Mucosa of rectum (tissue), 2 donors: ENCODE results near the gene TP63.

ENCODE experiments used
- H3K27ac ChIP-seq, 2 donors: one replicate each; pipeline ENCODE4 v1.7.0; 2013; ENCODE audit warnings: inconsistent platforms in 2 of 2, low read depth in 2 of 2, low read length in 2 of 2
- H3K27me3 ChIP-seq, 2 donors: one replicate each; pipeline ENCODE4 v1.7.0; 2013; ENCODE audit warnings: low read length in 2 of 2; ENCODE audit not compliant: control insufficient read depth in 2 of 2, insufficient read depth in 2 of 2
- H3K36me3 ChIP-seq, 2 donors: one replicate each; pipeline ENCODE4 v1.7.0; 2013; ENCODE audit warnings: low read length in 2 of 2; ENCODE audit not compliant: control insufficient read depth in 2 of 2, insufficient read depth in 2 of 2
- H3K4me1 ChIP-seq, 2 donors: one replicate each; pipeline ENCODE4 v1.7.0; 2013; ENCODE audit warnings: low read length in 2 of 2, mild to moderate bottlenecking in 1 of 2; ENCODE audit not compliant: control insufficient read depth in 2 of 2, insufficient read depth in 2 of 2
- H3K4me3 ChIP-seq, 2 donors: one replicate each; pipeline ENCODE4 v1.7.0; 2013; ENCODE audit warnings: low read length in 2 of 2
- H3K9ac ChIP-seq, 2 donors: one replicate each; pipeline ENCODE4 v1.7.0; 2013; ENCODE audit warnings: low read length in 2 of 2, low read depth in 1 of 2, mild to moderate bottlenecking in 1 of 2
- H3K9me3 ChIP-seq, 2 donors: one replicate each; pipeline ENCODE4 v1.7.0; 2013; ENCODE audit warnings: low read length in 2 of 2; ENCODE audit not compliant: control insufficient read depth in 2 of 2
- donor health status: healthy.
- donor health status: Normal muscosa, but diverticular disease.

TP63 gene

DNA sequence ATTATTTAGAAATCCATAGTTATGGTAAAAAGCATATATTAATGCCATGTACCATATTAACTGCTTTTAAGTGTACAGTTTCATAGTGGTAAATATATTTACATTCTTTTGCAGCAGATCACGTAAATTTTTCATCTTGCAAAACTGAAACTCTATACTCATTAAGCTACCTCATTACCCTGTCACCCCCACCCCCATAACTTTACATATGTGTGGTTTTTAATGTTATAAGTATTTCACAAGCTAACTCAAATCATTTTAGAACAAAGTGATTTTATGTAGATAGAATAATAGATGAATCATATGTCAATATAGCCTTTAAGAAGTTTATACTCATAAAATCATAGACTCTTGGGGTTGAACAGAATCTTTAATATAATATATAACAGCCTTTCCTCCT lies 7.1 kb upstream of the TP63 start:
- Histone ChIP-seq H3K27ac (no peak overlapping the region), H3K9me3 (no peaks in the 10 kb centered on the region), H3K4me1 (no peaks in the 10 kb centered on the region), H3K9ac (no peak overlapping the region), H3K4me3 (no peak overlapping the region), H3K27me3 (no peaks in the 10 kb centered on the region), H3K36me3 (no peaks in the 10 kb centered on the region)

DNA sequence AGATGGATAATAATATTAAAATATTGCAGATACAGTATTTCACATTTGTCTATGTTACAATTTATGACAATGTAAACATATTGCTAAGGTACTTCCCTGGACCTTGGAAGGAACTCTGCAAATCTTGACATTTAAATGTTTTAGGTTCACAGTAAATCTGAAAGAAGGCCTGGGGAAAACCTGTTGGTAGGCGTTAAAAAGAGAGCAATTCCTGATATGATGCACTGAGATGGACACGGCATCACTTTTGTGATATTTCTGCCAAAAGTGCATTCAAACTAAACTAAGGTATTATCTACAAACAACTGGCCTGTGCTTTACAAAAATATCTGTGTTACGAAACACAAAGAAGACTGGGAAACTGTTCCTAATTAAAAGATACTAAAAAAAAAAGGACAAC lies 6.1 kb upstream of the TP63 start:
- no peaks in the 10 kb centered on the region for H3K27me3 ChIP-seq
- H3K36me3 ChIP-seq = no peaks in the 10 kb centered on the region
- H3K9ac ChIP-seq = no peak overlapping the region
- no peak overlapping the region for H3K27ac ChIP-seq
- no peaks in the 10 kb centered on the region for H3K9me3 ChIP-seq
- no peak overlapping the region for H3K4me3 ChIP-seq
- no peaks in the 10 kb centered on the region for H3K4me1 ChIP-seq

DNA sequence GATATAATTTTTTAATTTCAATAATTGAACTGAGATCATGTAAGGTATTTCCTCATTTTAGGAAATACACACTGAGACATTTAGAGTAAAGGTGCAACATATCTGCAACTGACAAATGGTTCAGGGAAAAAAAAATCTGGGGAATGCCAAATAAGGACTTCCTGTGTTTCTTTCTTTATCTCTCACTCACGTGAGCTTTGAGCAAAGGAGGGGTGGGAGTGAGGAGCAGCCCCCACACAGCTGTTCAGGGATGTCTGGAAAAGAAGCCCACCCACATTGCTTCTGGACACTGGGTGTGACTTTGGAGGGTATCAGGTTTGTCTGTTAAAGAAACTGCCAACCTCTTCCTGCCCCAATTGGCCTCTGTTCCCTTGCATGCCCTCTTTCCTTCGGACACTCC lies 5.6 kb upstream of the TP63 start:
- Histone ChIP-seq H3K36me3 (no peaks in the 10 kb centered on the region), H3K27ac (no peak overlapping the region), H3K9ac (no peak overlapping the region)

DNA sequence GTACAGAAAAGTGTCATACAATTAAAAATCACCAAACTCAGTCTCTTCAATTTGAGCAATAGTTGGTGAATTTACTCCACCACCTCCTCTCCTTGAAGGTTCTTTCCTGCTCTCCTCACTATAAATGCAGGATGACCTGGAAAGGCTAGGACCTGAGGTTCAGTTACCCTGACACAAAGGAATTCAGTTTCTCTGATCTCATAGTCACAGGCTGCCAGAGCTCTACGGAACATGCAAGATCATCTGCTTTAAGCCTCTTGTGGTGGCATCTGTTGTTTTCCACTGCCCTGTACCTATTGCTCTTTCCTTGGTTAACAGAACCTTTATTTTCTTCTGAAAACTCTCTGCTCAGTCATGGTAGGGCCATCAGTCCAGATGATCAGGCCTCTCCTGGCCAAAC lies 4.9 kb upstream of the TP63 start:
- Histone ChIP-seq H3K27ac (no peak overlapping the region), H3K27me3 (no peaks in the 10 kb centered on the region), H3K9me3 (no peaks in the 10 kb centered on the region), H3K36me3 (no peaks in the 10 kb centered on the region), H3K4me1 (no peaks in the 10 kb centered on the region), H3K4me3 (no peak overlapping the region), H3K9ac (no peak overlapping the region)

More for the DNA sequence above, 5.6 kb upstream of the TP63 start:
- no peaks in the 10 kb centered on the region for H3K27me3 ChIP-seq
- H3K4me3 ChIP-seq = no peak overlapping the region
- no peaks in the 10 kb centered on the region for H3K4me1 ChIP-seq
- no peaks in the 10 kb centered on the region for H3K9me3 ChIP-seq

DNA sequence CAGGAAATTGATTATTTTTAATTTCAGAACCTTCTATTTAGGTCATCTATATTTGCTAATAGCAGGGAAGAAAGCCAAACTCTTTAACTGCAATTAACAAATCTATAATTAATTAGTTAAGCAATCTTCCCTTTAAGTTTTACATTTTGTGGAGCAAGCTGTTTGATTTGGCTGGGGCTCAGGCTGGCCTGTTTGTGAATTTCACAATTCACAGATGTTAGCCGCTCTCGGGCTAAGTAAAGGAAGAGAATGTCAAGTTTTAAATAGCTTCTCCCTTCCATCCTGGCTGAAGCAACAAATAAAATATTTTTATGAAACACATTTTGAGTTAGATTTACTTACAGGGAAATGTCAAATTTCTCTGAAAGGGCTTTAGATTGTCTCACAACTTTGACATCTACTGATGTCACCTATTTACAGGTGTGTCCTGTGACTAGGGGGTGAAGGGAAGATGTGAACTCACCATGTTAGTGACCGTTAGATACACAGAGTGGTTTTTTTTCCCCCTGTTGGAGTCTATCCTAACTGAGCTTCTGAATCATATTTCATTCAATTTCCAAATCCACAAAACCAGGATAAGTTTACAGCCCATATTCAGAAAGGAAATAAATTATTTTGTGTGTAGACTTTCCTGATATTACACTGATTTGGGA lies 1.3 kb upstream of the TP63 start:
- Histone ChIP-seq H3K9ac (no peak overlapping the region), H3K4me3 (no peak overlapping the region), H3K9me3 (no peaks in the 10 kb centered on the region), H3K27ac (no peak overlapping the region), H3K4me1 (no peaks in the 10 kb centered on the region), H3K27me3 (no peaks in the 10 kb centered on the region), H3K36me3 (no peaks in the 10 kb centered on the region)

DNA sequence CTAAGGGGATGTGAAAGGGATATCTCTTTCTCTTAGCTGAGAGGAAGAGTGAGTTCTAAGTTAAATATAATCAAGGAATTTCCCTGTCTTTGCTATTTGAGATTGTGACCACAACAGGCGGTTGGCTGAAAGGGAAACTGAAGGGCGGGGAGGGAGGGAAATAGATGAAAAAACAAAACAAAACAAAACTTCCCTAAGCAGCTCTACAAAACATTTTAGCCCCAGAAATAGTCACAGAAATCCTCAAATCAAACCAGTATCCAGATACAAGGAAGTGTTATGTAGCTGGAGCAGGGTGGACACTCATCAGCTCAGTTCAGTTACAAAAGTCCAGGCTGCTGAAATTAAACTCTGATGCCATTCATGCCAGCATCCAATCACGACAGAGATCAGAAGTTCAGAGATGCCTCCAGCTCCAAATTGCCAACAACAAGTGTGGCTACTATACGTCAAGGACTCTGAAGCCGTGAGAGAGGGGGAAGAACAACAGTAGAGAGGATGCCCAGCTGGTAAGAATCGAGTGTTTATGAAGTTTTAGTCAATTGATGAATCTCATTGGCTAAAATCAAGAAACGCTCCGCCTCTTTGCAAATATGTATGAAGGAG lies 319 bp upstream of the TP63 start:
- Histone ChIP-seq H3K9me3 (no peaks in the 10 kb centered on the region), H3K9ac (peak overlapping the region in 1 of 2 donors; percentile 28), H3K27me3 (no peaks in the 10 kb centered on the region), H3K27ac (no peak overlapping the region), H3K36me3 (no peaks in the 10 kb centered on the region), H3K4me3 (peak overlapping the region in 1 of 2 donors; percentile 53), H3K4me1 (no peaks in the 10 kb centered on the region)

DNA sequence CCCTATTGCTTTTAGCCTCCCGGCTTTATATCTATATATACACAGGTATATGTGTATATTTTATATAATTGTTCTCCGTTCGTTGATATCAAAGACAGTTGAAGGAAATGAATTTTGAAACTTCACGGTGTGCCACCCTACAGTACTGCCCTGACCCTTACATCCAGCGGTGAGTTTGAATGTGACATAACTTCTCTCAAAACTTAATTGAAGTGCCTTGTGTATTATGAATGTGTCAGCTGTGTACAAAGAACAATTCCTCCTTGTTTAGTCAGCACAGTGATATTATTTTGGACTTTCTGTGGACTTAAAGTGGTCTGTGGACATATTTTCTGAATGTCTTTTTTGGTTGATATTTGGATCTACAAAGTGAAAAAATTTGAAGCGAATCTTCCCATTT lies 220 bp downstream of the TP63 start:
- no peak overlapping the region for H3K27ac ChIP-seq
- H3K4me3 ChIP-seq = no peak overlapping the region
- no peak overlapping the region for H3K9ac ChIP-seq
- no peaks in the 10 kb centered on the region for H3K27me3 ChIP-seq
- no peaks in the 10 kb centered on the region for H3K4me1 ChIP-seq
- no peaks in the 10 kb centered on the region for H3K9me3 ChIP-seq
- H3K36me3 ChIP-seq = no peaks in the 10 kb centered on the region

DNA sequence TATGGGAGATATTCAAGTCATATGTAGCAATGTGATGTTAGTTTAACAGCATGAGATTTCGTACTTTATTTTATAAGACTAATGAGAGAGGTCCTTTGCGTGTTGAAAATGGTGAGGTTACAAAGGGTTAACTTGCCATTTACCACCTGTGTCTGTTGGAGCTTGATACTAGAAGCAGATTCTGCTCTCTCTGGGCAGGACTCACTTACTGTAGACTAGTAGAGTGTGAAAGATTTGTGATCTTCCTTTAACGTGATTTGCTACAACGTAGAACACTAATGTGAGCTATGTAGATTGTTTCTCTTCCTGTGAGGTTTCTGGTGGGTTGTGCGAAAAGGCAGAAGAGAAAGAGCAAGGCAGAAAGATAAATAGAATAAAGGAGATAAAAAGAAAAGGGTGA lies 1.1 kb downstream of the TP63 start:
- H3K9me3 ChIP-seq = no peaks in the 10 kb centered on the region
- H3K4me1 ChIP-seq = no peaks in the 10 kb centered on the region
- H3K27me3 ChIP-seq = no peaks in the 10 kb centered on the region
- no peak overlapping the region for H3K27ac ChIP-seq
- no peak overlapping the region for H3K9ac ChIP-seq
- H3K36me3 ChIP-seq = no peaks in the 10 kb centered on the region
- H3K4me3 ChIP-seq = no peak overlapping the region

DNA sequence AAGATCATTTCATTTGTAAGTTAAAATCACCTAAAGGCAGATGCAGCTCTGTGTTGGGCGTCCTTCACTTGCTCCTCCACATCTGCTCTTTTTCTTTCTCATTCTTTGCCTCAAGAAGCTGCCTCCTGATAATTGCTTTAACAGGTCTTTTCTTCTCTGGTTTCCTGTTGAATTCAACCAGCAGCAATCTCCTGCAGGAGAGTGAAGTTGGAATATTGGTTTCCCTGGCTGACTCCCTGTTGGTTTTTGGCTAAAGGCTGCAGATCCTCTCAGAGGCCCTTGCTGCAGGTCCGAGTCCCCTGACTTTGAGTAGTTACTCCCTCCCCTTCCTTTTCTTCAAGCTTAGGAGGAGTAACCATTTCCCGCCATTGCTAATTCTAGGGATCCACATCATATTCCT lies 4.2 kb downstream of the TP63 start:
- no peak overlapping the region for H3K9ac ChIP-seq
- no peak overlapping the region for H3K27ac ChIP-seq
- H3K4me1 ChIP-seq = no peaks in the 10 kb centered on the region
- H3K27me3 ChIP-seq = no peaks in the 10 kb centered on the region
- no peaks in the 10 kb centered on the region for H3K9me3 ChIP-seq
- H3K4me3 ChIP-seq = no peak overlapping the region
- H3K36me3 ChIP-seq = no peaks in the 10 kb centered on the region

DNA sequence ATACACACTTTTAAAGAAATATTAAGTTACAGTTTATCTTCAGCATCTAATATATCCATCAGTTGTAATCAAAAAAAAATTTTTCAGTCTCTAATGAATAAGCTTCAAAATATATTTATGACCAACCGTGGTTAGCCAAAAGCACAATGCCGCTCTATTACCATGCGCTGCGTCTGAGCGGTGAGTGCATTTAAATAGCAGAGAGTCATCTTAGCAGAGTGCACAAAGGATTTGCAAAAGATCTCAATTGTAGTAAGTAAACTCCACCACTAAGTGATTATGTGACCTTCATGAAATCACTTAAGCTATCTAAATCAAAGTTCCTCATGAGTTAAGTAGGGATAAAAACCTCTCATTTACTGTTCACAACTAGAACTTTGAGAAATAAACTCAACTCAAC lies 4.9 kb downstream of the TP63 start:
- Histone ChIP-seq H3K27ac (no peak overlapping the region), H3K9ac (no peak overlapping the region), H3K27me3 (no peaks in the 10 kb centered on the region), H3K36me3 (no peaks in the 10 kb centered on the region), H3K9me3 (no peaks in the 10 kb centered on the region), H3K4me1 (no peaks in the 10 kb centered on the region), H3K4me3 (no peak overlapping the region)
